Smooth muscle cell (in vitro differentiated cells): Measurements from ENCODE around the gene HYAL3. TPM values are rescaled to one million over a fixed set of nuclear protein-coding genes. Genes with fewer than 3 reads are reported as not detected.

Experiments
- DNase-seq: peaks from one replicate; lab custom pipeline; 2025; ENCODE audit not compliant: unreplicated experiment; lab: John Stamatoyannopoulos, UW
- H2AFZ ChIP-seq: fragments of 200-600 bp; sonication (generic); 2 replicates; pipeline ENCODE4 v1.6.0; 2016; ENCODE audit warnings: antibody characterized with exemption, low read depth, mild to moderate bottlenecking
- H3F3A ChIP-seq: fragments of 200-600 bp; sonication (generic); 2 replicates; pipeline ENCODE4 v1.6.0; 2017; ENCODE audit warnings: antibody characterized with exemption, low read depth
- H3K27ac ChIP-seq: fragments of 200-600 bp; sonication (generic); 2 replicates; pipeline ENCODE4 v1.5.1; 2016; ENCODE audit warnings: low read depth, mild to moderate bottlenecking
- H3K27me3 ChIP-seq: fragments of 200-600 bp; sonication (generic); 2 replicates; pipeline ENCODE4 v1.6.1; 2016; ENCODE audit warnings: low read depth, mild to moderate bottlenecking
- H3K36me3 ChIP-seq: fragments of 200-600 bp; sonication (generic); 2 replicates; pipeline ENCODE4 v1.5.1; 2016; ENCODE audit warnings: low read depth
- H3K4me1 ChIP-seq: fragments of 200-600 bp; sonication (generic); 2 replicates; pipeline ENCODE4 v1.5.1; 2016; ENCODE audit warnings: low read depth
- H3K4me2 ChIP-seq: fragments of 200-600 bp; sonication (generic); 2 replicates; pipeline ENCODE4 v1.6.0; 2016; ENCODE audit warnings: mild to moderate bottlenecking
- H3K4me3 ChIP-seq: fragments of 200-600 bp; sonication (generic); 2 replicates; pipeline ENCODE4 v1.5.1; 2016; ENCODE audit warnings: mild to moderate bottlenecking
- H3K79me2 ChIP-seq: fragments of 200-600 bp; sonication (generic); 2 replicates; pipeline ENCODE4 v1.6.0; 2016; ENCODE audit warnings: low read depth, mild to moderate bottlenecking
- H3K9ac ChIP-seq: fragments of 200-600 bp; sonication (generic); 2 replicates; pipeline ENCODE4 v1.6.0; 2016; ENCODE audit warnings: low read depth
- H3K9me3 ChIP-seq: fragments of 200-600 bp; sonication (generic); replicated peaks from 2 replicates; pipeline ENCODE4 v1.5.1; 2016; ENCODE audit warnings: low read depth
- H4K20me1 ChIP-seq: fragments of 200-600 bp; sonication (generic); 2 replicates; pipeline ENCODE4 v1.6.0; 2016; ENCODE audit warnings: low read depth
- WGBS: methylation state at CpG from one replicate; pipeline ENCODE4 v1.1.7; 2016; ENCODE audit warnings: low lambda C conversion rate; 5-methylcytosine and 5-hydroxymethylcytosine counted together
- polyA plus RNA-seq: library from polyadenylated mRNA; unstranded; fragments of >200 nt; fragmentation: Nextera tagmentation; extraction: Ambion mirVana; gene quantifications from 2 replicates; pipeline ENCODE4 v1.2.1, GENCODE V29; 2016
- total RNA-seq: library from RNA; depleted of rRNA; stranded (reverse); fragments of >200 nt; gene quantifications from 2 replicates; pipeline ENCODE4 v1.2.3, GENCODE V29; 2014
- TF ChIP-seq, protein P1 (sequence below): fragments of 200-600 bp; sonication (generic); IDR thresholded peaks from 2 replicates; pipeline ENCODE4 v1.5.1; 2017; ENCODE audit warnings: borderline replicate concordance, mild to moderate bottlenecking, antibody characterized with exemption; ENCODE audit not compliant: insufficient read depth, poor library complexity, severe bottlenecking

Gene HYAL3
- total and polyA plus RNA-seq, 2 experiments from 2014 or later = 2.5 to 3.7 TPM

DNA sequence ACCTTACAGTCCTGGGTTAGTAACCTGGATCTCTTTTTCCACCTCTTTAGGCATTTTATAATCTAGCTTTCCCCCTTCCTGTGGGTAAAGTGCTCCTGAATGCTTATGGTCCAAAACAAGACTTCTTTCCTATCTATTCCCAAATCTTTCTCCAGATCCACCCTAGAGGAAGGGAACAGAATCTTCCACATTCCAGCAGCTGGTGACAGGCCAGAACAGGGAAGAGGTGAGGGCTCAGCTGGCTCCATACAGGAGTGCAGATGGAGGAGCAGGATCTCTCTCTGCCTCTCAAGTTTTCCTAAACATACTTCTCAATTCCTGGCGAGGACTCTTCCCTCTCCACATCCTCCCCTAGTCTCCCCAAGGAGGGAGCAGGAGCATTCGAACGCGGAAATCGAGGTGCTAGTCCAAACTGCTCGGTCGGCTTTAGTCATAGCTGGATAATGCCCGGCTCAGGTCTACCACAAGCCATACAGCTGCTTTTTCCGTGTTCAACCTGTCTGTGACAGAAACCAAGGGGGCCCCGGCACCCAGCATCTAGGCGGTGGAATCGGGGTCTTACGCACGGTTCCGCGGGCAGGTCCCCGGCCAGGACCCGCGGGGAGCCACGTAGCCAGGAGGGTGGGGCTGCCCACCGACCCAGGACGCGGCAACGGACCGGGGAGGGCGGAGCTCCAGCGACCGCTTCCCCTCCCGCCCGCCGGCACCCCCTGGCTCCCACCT lies 37.4 kb upstream of the HYAL3 start:
- H3K36me3 ChIP-seq = no peaks in the 10 kb centered on the region
- peak overlapping the region; percentile 93 for H3K27ac ChIP-seq
- H3K27me3 ChIP-seq = peaks cover 17% of the 10 kb centered on the region
- H3K79me2 ChIP-seq = peaks cover 53% of the 10 kb centered on the region
- no peak for DNase-seq
- WGBS = under 1% methylated on average over 24 of the region's 31 CpGs
- peaks cover 17% of the 10 kb centered on the region for H3F3A ChIP-seq
- peaks cover 43% of the 10 kb centered on the region for H3K4me1 ChIP-seq
- TF ChIP-seq, protein P1, sequence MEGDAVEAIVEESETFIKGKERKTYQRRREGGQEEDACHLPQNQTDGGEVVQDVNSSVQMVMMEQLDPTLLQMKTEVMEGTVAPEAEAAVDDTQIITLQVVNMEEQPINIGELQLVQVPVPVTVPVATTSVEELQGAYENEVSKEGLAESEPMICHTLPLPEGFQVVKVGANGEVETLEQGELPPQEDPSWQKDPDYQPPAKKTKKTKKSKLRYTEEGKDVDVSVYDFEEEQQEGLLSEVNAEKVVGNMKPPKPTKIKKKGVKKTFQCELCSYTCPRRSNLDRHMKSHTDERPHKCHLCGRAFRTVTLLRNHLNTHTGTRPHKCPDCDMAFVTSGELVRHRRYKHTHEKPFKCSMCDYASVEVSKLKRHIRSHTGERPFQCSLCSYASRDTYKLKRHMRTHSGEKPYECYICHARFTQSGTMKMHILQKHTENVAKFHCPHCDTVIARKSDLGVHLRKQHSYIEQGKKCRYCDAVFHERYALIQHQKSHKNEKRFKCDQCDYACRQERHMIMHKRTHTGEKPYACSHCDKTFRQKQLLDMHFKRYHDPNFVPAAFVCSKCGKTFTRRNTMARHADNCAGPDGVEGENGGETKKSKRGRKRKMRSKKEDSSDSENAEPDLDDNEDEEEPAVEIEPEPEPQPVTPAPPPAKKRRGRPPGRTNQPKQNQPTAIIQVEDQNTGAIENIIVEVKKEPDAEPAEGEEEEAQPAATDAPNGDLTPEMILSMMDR = no peak
- no peaks in the 10 kb centered on the region for H3K9me3 ChIP-seq
- H3K4me3 ChIP-seq = peak overlapping the region; percentile 79
- peak overlapping the region; percentile 45 for H2AFZ ChIP-seq
- H4K20me1 ChIP-seq = peaks cover 47% of the 10 kb centered on the region
- H3K4me2 ChIP-seq = peak overlapping the region; percentile 89
- H3K9ac ChIP-seq = peak overlapping the region; percentile 94

DNA sequence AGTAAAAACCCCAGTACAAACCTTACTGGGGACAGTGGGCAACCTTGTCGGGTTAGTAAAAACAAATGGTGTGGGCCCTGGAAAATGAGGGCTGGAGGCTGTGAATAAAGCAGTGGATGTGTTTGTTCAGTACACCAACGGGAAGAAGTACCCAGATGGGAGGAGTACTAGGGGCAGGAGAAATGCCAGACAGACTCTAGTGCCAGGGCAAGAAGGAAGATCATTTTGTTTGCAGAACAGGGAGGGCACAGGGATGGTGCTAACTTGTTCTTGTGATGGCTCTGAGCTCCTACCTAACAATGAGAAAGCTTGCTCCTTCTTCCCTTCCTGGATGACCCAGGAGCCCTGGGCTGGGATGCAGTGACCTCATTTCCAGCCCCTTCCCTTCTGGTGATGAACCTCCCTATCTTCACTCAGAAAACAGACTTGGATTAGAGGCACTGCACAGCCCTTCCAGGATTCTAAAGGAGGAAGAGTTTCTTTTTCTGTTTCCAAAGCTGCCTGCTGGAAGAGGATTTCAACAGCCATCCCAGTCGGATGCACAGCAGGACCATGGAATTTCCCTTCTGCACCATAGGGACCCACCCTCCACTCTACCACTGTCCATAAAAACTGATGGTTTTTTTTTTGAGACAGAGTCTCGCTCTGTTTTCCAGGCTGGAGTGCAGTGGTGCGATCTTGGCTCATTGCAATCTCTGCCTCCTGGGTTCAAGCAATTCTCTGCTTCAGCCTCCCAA lies 35.3 kb upstream of the HYAL3 start:
- peak overlapping the region; percentile 93 for H3K27ac ChIP-seq
- H3K4me1 ChIP-seq = peaks cover 32% of the 10 kb centered on the region
- H3K9me3 ChIP-seq = no peaks in the 10 kb centered on the region
- H3K4me2 ChIP-seq = peak overlapping the region; percentile 89
- TF ChIP-seq, protein P1 = no peak
- peak overlapping the region; percentile 39 for H3K9ac ChIP-seq
- no peaks in the 10 kb centered on the region for H3K27me3 ChIP-seq
- WGBS = 70% methylated on average over 5 of the region's 5 CpGs
- H2AFZ ChIP-seq = no peak overlapping the region
- peaks cover 62% of the 10 kb centered on the region for H3K79me2 ChIP-seq
- no peaks in the 10 kb centered on the region for H3K36me3 ChIP-seq
- H3K4me3 ChIP-seq = no peak overlapping the region
- H4K20me1 ChIP-seq = peaks cover 48% of the 10 kb centered on the region
- no peak for DNase-seq
- peaks cover 22% of the 10 kb centered on the region for H3F3A ChIP-seq

DNA sequence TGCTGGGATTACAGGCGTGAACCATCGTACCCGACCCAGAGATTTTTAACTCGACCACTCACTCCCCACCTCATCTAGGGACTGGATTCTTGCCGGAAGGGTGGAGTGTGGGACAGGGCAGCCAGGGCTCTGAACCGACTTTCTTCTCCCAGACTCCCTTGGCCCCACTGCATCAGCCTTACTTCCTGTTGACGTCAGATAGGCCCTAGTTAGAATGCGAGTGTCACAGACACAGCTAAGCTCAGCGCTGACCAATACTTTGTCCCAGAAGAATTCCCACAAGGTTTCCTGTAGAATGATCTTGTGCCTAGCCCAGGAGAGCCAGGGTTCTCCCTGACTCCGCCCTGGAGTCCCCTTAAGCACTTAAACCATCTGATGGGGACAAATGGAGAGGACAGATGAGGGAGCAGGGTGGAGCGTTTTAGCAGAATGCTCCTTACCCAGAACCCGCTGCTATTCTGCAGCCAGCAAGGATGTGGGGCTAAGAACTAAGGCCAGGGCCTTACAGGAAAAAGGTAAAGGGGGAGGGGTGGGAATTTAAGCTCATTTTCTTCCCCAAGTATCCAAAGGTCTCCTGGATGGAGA lies 34.6 kb upstream of the HYAL3 start:
- Histone ChIP-seq H3F3A (peaks cover 21% of the 10 kb centered on the region), H3K4me3 (no peak overlapping the region), H3K36me3 (no peaks in the 10 kb centered on the region), H3K9ac (peak overlapping the region; percentile 39), H3K9me3 (no peaks in the 10 kb centered on the region), H4K20me1 (peaks cover 48% of the 10 kb centered on the region), H2AFZ (no peak overlapping the region), H3K27me3 (no peaks in the 10 kb centered on the region), H3K4me1 (peaks cover 32% of the 10 kb centered on the region), H3K4me2 (peak overlapping the region; percentile 89), H3K79me2 (peaks cover 62% of the 10 kb centered on the region), H3K27ac (peak overlapping the region; percentile 93)
- no peak for DNase-seq
- WGBS = 70% methylated on average over 12 of the region's 12 CpGs
- TF ChIP-seq, protein P1 = no peak
